GM21360 (cell line): ENCODE results near the gene LTO1.

Source experiments
- ATAC-seq: cut with Tn5 transposase; IDR thresholded peaks from one replicate; pipeline ENCODE4 v1.9.1; 2021; ENCODE audit warnings: mild to moderate bottlenecking, moderate library complexity; ENCODE audit not compliant: unreplicated experiment

Gene LTO1

GRCh38 chr11:69647390-69647748 is 27.8 kb downstream of the LTO1 start:
- no peak for ATAC-seq

- no peak for ATAC-seq
Observed at GRCh38 chr11:69646493-69647389, 28.4 kb downstream of the LTO1 start.

GRCh38 chr11:69645801-69646492 is 29.2 kb downstream of the LTO1 start:
- ATAC-seq: no peak

- ATAC-seq: no peak
Observed at GRCh38 chr11:69644962-69645675, 30.0 kb downstream of the LTO1 start.

- no peak for ATAC-seq
Observed at GRCh38 chr11:69644071-69644961, 30.8 kb downstream of the LTO1 start.

- ATAC-seq: no peak
Observed at GRCh38 chr11:69643646-69644045, 31.5 kb downstream of the LTO1 start.

GRCh38 chr11:69642913-69643632 is 32.1 kb downstream of the LTO1 start:
- ATAC-seq: no peak

- no peak for ATAC-seq
Observed at GRCh38 chr11:69642549-69642912, 32.6 kb downstream of the LTO1 start.

GRCh38 chr11:69641681-69642548 is 33.2 kb downstream of the LTO1 start:
- ATAC-seq: no peak

- ATAC-seq: no peak
Observed at GRCh38 chr11:69640995-69641581, 34.1 kb downstream of the LTO1 start, which contains the start of gene CCND1. Gene CCND1, plus strand, starts transcription at chr11:69641156. Its CDS starts 158 bp downstream, at chr11:69641314.

GRCh38 chr11:69640260-69640994 is 34.7 kb downstream of the LTO1 start:
- ATAC-seq: no peak

GRCh38 chr11:69639831-69640230 is 35.3 kb downstream of the LTO1 start:
- ATAC-seq: no peak

- no peak for ATAC-seq
Observed at GRCh38 chr11:69638941-69639681, 36.0 kb downstream of the LTO1 start.

- no peak for ATAC-seq
Observed at GRCh38 chr11:69637941-69638871, 36.9 kb downstream of the LTO1 start.

- no peak for ATAC-seq
Observed at GRCh38 chr11:69637198-69637940, 37.8 kb downstream of the LTO1 start.
